GM10266 (cell line): ENCODE measurements around the gene FAM98C.

Experiments used
- DNase-seq: peaks from one replicate; pipeline ENCODE4 v3.0.0; 2012; ENCODE audit errors: extremely low spot score
- TF ChIP-seq, protein P1 (sequence below): IDR thresholded peaks from 2 replicates; pipeline ENCODE4 v1.5.1; 2012; ENCODE audit warnings: mild to moderate bottlenecking, low read depth; ENCODE audit not compliant: control insufficient read depth, insufficient read depth; ENCODE audit errors: missing control alignments

The FAM98C gene

DNA sequence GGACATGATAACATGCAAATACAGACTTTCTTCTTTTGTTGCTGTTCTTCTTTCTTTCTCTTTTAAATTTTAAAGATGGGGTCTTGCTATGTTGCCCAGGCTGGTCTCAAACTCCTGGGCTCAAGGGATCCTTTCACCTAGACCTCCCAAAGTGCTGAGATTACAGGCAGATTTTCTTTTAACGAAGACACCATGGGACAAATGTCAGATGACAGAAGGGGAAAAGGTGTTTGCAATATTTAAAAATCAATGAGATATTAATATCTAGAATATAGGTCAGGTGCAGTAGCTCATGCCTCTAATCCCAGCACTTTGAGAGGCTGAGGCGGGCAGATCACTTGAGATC lies 26.9 kb downstream of the FAM98C start:
- no peak for DNase-seq
- TF ChIP-seq, protein P1, sequence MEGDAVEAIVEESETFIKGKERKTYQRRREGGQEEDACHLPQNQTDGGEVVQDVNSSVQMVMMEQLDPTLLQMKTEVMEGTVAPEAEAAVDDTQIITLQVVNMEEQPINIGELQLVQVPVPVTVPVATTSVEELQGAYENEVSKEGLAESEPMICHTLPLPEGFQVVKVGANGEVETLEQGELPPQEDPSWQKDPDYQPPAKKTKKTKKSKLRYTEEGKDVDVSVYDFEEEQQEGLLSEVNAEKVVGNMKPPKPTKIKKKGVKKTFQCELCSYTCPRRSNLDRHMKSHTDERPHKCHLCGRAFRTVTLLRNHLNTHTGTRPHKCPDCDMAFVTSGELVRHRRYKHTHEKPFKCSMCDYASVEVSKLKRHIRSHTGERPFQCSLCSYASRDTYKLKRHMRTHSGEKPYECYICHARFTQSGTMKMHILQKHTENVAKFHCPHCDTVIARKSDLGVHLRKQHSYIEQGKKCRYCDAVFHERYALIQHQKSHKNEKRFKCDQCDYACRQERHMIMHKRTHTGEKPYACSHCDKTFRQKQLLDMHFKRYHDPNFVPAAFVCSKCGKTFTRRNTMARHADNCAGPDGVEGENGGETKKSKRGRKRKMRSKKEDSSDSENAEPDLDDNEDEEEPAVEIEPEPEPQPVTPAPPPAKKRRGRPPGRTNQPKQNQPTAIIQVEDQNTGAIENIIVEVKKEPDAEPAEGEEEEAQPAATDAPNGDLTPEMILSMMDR: no peak

DNA sequence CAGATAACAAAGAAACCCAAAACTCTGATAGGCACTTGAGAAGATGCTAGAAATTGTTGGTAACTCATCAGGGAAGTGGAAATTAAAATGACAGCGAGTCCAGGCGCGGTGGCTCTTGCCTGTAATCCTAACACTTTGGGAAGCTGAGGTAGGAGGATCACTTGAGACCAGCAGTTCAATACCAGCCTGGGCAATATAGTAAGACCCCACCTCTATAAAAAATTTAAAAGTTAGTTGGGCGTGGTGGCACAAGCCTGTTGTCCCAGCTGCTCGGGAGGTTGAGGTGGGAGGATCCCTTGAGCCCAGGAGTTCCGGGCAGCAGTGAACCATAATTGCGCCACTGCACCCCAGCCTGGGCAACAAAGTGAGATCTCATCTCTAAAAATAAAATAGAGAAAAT lies 28.0 kb downstream of the FAM98C start:
- no peak for DNase-seq
- TF ChIP-seq, protein P1: no peak

DNA sequence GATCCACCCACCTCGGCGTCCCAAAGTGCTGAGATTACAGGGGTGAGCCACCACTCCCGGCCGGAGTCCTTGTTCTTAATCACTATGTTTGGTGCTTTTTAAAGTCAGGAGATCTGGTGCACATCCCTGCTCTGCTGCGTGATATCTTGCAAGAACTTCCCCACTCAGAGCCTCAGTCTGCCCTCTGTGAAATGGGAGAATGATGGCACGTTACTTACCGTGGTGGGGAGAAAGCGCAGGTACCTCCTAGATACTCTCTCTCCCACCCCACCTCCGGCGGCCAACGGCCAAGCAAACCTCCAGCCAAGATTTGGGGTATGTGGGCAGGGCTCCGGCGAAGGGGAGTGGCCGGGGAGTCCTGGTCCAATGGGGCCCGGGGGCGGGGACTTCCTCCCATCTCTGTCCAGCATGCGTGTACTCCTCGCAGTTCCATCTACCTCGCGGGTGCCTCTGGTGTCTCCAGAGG lies 30.4 kb downstream of the FAM98C start, which contains the start of gene RYR1:
TSS of gene RYR1 (plus strand) at position 424 of the 466 bp plus-strand sequence. CDS start 139 bp downstream, outside the sequence.
- TF ChIP-seq, protein P1: no peak
- peak; percentile 67 for DNase-seq

DNA sequence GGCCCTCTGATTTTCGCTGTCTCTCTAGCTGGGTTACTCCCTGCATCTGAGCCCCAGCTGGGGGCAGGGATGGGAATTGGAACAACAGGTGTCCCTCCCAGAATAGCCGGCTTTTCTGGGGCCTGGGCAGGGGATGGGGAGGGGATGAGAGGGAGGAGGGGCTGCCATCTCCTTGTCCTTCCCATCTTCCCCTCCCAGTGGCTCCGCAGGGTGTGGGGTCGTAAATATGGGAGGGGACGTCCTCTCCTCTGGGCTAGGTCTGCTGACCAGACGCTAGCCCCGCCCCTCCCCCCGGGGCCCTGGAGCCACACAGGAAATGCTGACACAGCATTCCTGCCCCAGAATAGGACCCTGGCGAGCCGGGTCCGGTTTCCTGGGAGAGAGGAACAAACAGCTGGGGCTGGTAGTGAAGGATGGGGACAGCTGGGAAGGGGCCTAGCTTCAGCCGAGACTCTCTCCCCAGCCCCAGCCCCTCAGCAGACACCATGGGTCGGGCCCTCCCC lies 31.7 kb downstream of the FAM98C start:
- TF ChIP-seq, protein P1: no peak
- DNase-seq: no peak

DNA sequence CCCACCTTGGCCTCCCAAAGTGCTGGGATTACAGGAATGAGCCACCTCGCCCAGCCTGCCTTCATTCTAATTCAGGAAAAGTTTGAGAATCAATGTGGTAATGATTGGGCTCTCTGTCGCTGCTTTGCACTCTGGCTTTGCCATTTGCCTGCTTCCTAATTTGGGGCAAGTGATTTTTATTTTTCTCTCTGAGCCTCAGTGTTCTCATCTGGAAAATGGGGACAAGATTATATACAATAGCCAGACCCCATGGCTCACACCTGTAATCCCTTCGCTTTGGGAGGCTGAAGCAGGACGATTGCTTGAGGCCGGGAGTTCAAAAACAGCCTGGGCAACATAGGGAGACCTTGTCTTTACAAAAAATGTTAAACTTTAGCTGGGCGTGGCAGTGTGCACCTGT lies 34.4 kb downstream of the FAM98C start:
- DNase-seq: no peak
- TF ChIP-seq, protein P1: no peak

DNA sequence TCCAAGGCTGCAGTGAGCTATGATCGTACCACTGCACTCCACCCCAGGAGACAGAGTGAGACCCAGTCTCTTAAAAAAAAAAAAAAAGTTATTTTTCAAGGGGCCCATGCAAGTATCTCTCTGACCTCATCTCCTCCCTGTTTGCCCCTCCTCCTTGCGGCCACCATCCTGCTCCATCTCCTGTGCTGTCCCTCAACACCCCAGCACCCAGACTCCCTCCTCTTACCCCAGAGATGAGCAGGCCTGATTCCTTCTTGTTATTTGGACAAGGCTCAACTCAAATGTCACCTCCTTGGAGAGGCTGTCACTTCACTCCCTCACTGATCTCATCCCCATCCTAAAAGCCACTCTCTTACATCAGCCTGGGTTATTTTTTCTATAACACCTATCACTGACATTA lies 35.0 kb downstream of the FAM98C start:
- no peak for DNase-seq
- TF ChIP-seq, protein P1: no peak

DNA sequence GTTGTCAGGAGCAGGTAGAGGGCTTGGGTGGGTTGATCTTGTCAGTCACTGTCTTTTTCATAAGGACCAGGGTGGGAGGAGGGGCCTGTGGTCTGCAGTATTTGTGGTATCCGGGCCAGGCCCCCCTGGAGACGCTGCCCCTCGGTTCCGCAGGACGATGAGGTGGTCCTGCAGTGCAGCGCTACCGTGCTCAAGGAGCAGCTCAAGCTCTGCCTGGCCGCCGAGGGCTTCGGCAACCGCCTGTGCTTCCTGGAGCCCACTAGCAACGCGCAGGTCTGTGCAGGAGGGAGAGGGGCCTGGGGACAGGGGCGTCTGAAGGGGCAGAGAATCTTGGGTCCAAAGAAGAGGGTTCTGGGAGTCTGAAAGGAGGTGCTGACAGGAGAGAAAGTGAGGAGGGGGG lies 37.7 kb downstream of the FAM98C start:
- DNase-seq: no peak
- TF ChIP-seq, protein P1: no peak
